ENCODE measurements around the gene FOXN1. TPM values are rescaled to one million over a fixed set of nuclear protein-coding genes. Genes with fewer than 3 reads are reported as not detected.

FOXN1 gene
- total RNA-seq, 1 donor from 2014 or later = 0.07 TPM

DNA sequence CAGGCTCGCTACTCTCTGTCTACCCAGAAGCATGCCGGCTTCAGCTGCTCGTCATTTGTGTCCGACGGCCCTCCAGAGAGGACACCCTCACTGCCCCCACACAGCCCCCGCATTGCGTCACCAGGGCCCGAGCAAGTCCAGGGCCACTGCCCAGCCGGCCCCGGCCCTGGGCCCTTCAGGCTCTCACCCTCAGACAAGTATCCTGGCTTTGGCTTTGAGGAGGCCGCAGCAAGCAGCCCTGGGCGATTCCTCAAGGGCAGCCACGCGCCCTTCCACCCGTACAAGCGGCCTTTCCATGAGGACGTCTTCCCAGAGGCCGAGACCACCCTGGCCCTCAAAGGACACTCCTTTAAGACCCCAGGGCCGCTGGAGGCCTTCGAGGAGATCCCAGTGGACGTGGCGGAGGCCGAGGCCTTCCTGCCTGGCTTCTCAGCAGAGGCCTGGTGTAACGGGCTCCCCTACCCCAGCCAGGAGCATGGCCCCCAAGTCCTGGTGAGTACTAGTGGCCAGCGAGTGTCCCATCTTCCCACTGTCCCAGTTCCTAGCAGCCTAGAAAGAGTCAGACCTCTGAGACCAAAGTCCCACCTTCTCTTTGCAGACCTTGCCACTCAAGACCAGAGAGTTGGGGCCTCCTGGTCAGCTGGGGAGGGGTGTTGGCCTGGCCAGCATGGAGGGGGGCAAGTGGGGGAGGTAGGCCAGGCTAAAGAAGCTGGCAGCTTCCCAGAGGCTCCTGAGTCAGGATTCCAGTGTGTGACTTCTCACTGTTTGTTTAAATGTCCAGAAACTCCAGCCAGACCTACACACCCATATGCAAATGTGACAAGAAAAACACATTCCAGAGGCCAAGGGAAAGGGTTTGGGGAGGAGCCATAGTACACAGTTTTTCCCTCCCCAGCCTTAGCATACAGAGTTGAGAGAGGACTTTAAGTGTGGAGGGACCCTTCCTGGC is 18.6 kb downstream of the FOXN1 start:
- Mint-ChIP-seq H3K4me1 (ENCODE audit: low read depth) (peaks cover 15% of the 10 kb centered on the region), H3K36me3 (ENCODE audit: insufficient read depth) (no peaks in the 10 kb centered on the region), H3K27me3 (peaks cover 5% of the 10 kb centered on the region), H3K9me3 (ENCODE audit: low read depth) (no peaks in the 10 kb centered on the region), H3K4me3 (ENCODE audit: low read depth) (no peak overlapping the region), H3K27ac (peak overlapping the region; percentile 94)
- no peak for TF ChIP-seq CTCF (IDR thresholded peaks at IDR 0.05; ENCODE audit: unreplicated experiment)
- DNase-seq (ENCODE audit: low spot score, unreplicated experiment) = no peak

GRCh38 chr17:28526381-28526780 is 20.2 kb downstream of the FOXN1 start:
- no peak for TF ChIP-seq CTCF (IDR thresholded peaks at IDR 0.05; ENCODE audit: unreplicated experiment)
- Mint-ChIP-seq H3K27ac (no peak overlapping the region), H3K27me3 (peaks cover 3% of the 10 kb centered on the region), H3K36me3 (ENCODE audit: insufficient read depth) (no peaks in the 10 kb centered on the region), H3K4me1 (ENCODE audit: low read depth) (peaks cover 15% of the 10 kb centered on the region), H3K9me3 (ENCODE audit: low read depth) (no peaks in the 10 kb centered on the region), H3K4me3 (ENCODE audit: low read depth) (no peak overlapping the region)
- no peak for DNase-seq (ENCODE audit: low spot score, unreplicated experiment)

- Mint-ChIP-seq H3K36me3 (ENCODE audit: insufficient read depth) (no peaks in the 10 kb centered on the region), H3K4me1 (ENCODE audit: low read depth) (peaks cover 15% of the 10 kb centered on the region), H3K9me3 (ENCODE audit: low read depth) (no peaks in the 10 kb centered on the region), H3K27ac (peak overlapping the region; percentile 39), H3K4me3 (ENCODE audit: low read depth) (no peak overlapping the region), H3K27me3 (peaks cover 4% of the 10 kb centered on the region)
- no peak for DNase-seq (ENCODE audit: low spot score, unreplicated experiment)
- TF ChIP-seq CTCF (IDR thresholded peaks at IDR 0.05; ENCODE audit: unreplicated experiment) = no peak
These were observed 21.1 kb downstream of the FOXN1 start for GRCh38 chr17:28527181-28527681.

GRCh38 chr17:28527859-28528258 is 21.7 kb downstream of the FOXN1 start:
- no peaks in the 10 kb centered on the region for H3K36me3 Mint-ChIP-seq (ENCODE audit: insufficient read depth)
- no peak for TF ChIP-seq CTCF (IDR thresholded peaks at IDR 0.05; ENCODE audit: unreplicated experiment)
- DNase-seq (ENCODE audit: low spot score, unreplicated experiment) = no peak

DNA sequence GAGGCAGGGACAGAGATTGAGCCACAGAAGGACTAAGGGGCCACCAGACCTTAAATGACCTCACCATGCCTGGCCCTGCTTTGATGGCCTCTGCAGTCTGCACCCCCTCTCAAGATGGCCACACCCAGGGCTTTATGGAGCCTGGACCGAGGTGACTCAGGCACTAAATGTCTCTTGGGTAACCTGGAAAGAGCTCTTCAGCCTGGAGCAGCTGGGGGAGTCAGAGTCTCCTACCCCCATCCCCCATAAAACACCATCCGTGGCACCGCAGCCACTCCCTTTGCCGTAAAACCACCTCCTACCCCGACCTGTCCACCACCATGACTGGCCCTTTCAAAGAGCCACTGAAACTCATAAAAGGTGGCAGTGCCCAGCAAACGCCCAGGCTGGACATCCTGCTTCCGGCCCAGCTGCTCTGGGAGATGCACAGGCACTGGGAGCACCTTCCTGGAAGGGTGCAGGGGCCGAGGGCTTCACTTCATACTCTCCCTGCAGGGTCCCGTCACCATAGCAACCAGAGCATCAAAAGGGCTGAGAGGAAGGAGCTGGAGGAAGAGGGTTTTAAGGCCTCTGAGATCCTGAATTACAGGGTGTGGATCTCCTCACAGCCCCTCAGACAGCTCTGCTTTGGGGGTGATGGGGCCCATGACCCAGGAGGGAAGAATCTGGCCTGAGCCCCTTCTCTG is 22.3 kb downstream of the FOXN1 start:
- Mint-ChIP-seq H3K27me3 (peaks cover 4% of the 10 kb centered on the region), H3K9me3 (ENCODE audit: low read depth) (no peaks in the 10 kb centered on the region), H3K4me3 (ENCODE audit: low read depth) (no peak overlapping the region), H3K27ac (no peak overlapping the region), H3K36me3 (ENCODE audit: insufficient read depth) (no peaks in the 10 kb centered on the region), H3K4me1 (ENCODE audit: low read depth) (peaks cover 15% of the 10 kb centered on the region)
- no peak for DNase-seq (ENCODE audit: low spot score, unreplicated experiment)
- no peak for TF ChIP-seq CTCF (IDR thresholded peaks at IDR 0.05; ENCODE audit: unreplicated experiment)

More at GRCh38 chr17:28527859-28528258, 21.7 kb downstream of the FOXN1 start:
- H3K9me3 Mint-ChIP-seq (ENCODE audit: low read depth) = no peaks in the 10 kb centered on the region
- peaks cover 4% of the 10 kb centered on the region for H3K27me3 Mint-ChIP-seq
- H3K4me1 Mint-ChIP-seq (ENCODE audit: low read depth) = peaks cover 15% of the 10 kb centered on the region
- H3K27ac Mint-ChIP-seq = no peak overlapping the region
- H3K4me3 Mint-ChIP-seq (ENCODE audit: low read depth) = no peak overlapping the region

All from progenitor cell of endocrine pancreas (in vitro differentiated cells).